SU-DHL-6 (cell line): Measurements from ENCODE around the gene S1PR3.

Experiments
- H2AFZ ChIP-seq: fragments of 200-600 bp; sonication (generic); 2 replicates; pipeline ENCODE4 v1.6.1; 2014; ENCODE audit warnings: low read depth, mild to moderate bottlenecking, moderate library complexity, mixed read lengths, antibody characterized with exemption, low read length; ENCODE audit not compliant: severe bottlenecking
- H3F3A ChIP-seq: fragments of 200-600 bp; shearing (Covaris generic); 2 replicates; pipeline ENCODE4 v1.6.0; 2016; ENCODE audit warnings: antibody characterized with exemption, mild to moderate bottlenecking; ENCODE audit not compliant: insufficient read depth
- H3K27ac ChIP-seq: fragments of 200-600 bp; sonication (generic); 2 replicates; pipeline ENCODE4 v1.5.1; 2016; ENCODE audit warnings: low read depth, mild to moderate bottlenecking, low read length, moderate library complexity, mixed read lengths
- H3K27me3 ChIP-seq: fragments of 200-600 bp; sonication (generic), shearing (Covaris generic); 2 replicates; pipeline ENCODE4 v1.6.0; 2014; ENCODE audit warnings: mild to moderate bottlenecking, low read length
- H3K36me3 ChIP-seq: fragments of 200-600 bp; sonication (generic); 2 replicates; pipeline ENCODE4 v1.6.1; 2014; ENCODE audit warnings: mild to moderate bottlenecking, low read length, mixed read lengths
- H3K4me2 ChIP-seq: fragments of 300-600, 200-600 bp; shearing (Covaris generic), sonication (generic); 2 replicates; pipeline ENCODE4 v1.6.0; 2014; ENCODE audit warnings: low read length, low read depth, mild to moderate bottlenecking; ENCODE audit not compliant: poor library complexity, severe bottlenecking
- H3K4me3 ChIP-seq: fragments of 200-600 bp; sonication (generic); 2 replicates; pipeline ENCODE4 v1.5.1; 2014; ENCODE audit warnings: antibody characterized with exemption, low read length, mild to moderate bottlenecking, mixed read lengths; ENCODE audit not compliant: insufficient read depth, poor library complexity, severe bottlenecking
- H3K79me2 ChIP-seq: fragments of 200-600 bp; sonication (generic); 2 replicates; pipeline ENCODE4 v1.6.1; 2014; ENCODE audit warnings: mild to moderate bottlenecking, low read length, moderate library complexity; ENCODE audit not compliant: insufficient read depth
- H3K9ac ChIP-seq: fragments of 200-600 bp; sonication (generic); 2 replicates; pipeline ENCODE4 v1.7.0; 2014; ENCODE audit warnings: mild to moderate bottlenecking, low read length
- H3K9me2 ChIP-seq: fragments of 200-600 bp; sonication (generic); replicated peaks from 2 replicates; pipeline ENCODE4 v1.6.1; 2014; ENCODE audit warnings: low read length; ENCODE audit not compliant: insufficient read depth
- H3K9me3 ChIP-seq: fragments of 200-600 bp; sonication (generic); 2 replicates; pipeline ENCODE4 v1.6.1; 2014; ENCODE audit warnings: low read length, mixed read lengths; ENCODE audit not compliant: insufficient read depth
- H4K20me1 ChIP-seq: fragments of 200-600 bp; sonication (generic); 2 replicates; pipeline ENCODE4 v1.6.1; 2014; ENCODE audit warnings: low read depth, mild to moderate bottlenecking, antibody characterized with exemption, low read length, moderate library complexity, mixed read lengths
- EZH2phosphoT487 ChIP-seq: fragments of 200-600 bp; sonication (generic), shearing (Covaris generic); conservative IDR thresholded peaks from 2 replicates; pipeline ENCODE4 v1.6.1; 2018; ENCODE audit warnings: mild to moderate bottlenecking, antibody characterized with exemption, low read length, moderate library complexity, mixed read lengths
- TF ChIP-seq, protein P1 (sequence below): fragments of 200-600 bp; sonication (generic); IDR thresholded peaks from one replicate; pipeline ENCODE4 v1.5.1; 2017; ENCODE audit warnings: antibody characterized with exemption, mild to moderate bottlenecking, low read length, moderate library complexity; ENCODE audit not compliant: insufficient read depth, poor library complexity, severe bottlenecking

The S1PR3 gene

GRCh38 chr9:88988796-88989641 lies 2.2 kb upstream of the S1PR3 start:
- no peaks in the 10 kb centered on the region for H3K9me3 ChIP-seq
- H3K27me3 ChIP-seq, result no peaks in the 10 kb centered on the region
- no peak overlapping the region for H3K4me3 ChIP-seq
- no peak overlapping the region for H3K27ac ChIP-seq
- H3K36me3 ChIP-seq, result no peaks in the 10 kb centered on the region
- H2AFZ ChIP-seq, result no peak overlapping the region
- H3K4me2 ChIP-seq, result no peak overlapping the region
- H3K9me2 ChIP-seq, result no peaks in the 10 kb centered on the region
- H3K9ac ChIP-seq, result no peak overlapping the region
- no peak for TF ChIP-seq EZH2phosphoT487
- TF ChIP-seq, protein P1, sequence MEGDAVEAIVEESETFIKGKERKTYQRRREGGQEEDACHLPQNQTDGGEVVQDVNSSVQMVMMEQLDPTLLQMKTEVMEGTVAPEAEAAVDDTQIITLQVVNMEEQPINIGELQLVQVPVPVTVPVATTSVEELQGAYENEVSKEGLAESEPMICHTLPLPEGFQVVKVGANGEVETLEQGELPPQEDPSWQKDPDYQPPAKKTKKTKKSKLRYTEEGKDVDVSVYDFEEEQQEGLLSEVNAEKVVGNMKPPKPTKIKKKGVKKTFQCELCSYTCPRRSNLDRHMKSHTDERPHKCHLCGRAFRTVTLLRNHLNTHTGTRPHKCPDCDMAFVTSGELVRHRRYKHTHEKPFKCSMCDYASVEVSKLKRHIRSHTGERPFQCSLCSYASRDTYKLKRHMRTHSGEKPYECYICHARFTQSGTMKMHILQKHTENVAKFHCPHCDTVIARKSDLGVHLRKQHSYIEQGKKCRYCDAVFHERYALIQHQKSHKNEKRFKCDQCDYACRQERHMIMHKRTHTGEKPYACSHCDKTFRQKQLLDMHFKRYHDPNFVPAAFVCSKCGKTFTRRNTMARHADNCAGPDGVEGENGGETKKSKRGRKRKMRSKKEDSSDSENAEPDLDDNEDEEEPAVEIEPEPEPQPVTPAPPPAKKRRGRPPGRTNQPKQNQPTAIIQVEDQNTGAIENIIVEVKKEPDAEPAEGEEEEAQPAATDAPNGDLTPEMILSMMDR, result no peak
- H3K79me2 ChIP-seq, result no peaks in the 10 kb centered on the region
- H4K20me1 ChIP-seq, result no peaks in the 10 kb centered on the region
- H3F3A ChIP-seq, result no peaks in the 10 kb centered on the region

DNA sequence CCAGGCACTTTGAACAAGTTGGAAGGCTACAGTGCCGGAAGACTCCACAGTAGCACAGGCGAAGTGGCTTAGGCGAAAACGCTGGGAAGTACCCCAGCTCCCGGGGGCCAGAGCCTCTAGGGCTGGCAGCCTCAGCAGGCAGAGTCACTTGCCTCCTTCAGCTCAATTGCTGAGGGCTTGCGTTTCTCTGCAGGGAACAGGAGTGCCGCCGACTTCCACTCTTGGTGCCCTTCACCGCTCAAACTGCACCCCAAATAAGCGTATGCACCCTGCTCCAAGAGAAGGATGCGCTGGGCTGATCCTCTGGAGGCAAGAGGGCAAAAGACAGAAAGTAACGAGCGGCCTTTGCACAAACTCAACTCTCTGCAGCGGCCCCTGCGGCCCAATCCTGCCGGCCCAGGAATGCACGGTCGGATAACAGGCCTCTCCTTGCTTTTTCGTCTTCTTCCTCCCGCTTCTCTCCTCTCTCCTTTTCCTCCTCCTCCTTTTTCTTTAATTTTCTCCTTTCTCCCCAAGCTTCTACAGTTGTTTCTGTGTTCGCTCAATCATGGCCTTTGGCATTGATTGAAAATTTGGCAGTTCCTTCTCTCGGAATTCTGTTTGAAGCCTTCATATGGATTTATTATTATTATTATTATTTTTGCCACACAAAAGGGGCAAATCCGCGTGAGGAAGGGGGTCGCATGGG lies 1.1 kb upstream of the S1PR3 start:
- Histone ChIP-seq H3K36me3 (no peaks in the 10 kb centered on the region), H3K27me3 (no peaks in the 10 kb centered on the region), H4K20me1 (no peaks in the 10 kb centered on the region), H3K4me3 (no peak overlapping the region), H3K9me3 (no peaks in the 10 kb centered on the region), H3K9me2 (no peaks in the 10 kb centered on the region), H3K9ac (no peak overlapping the region), H3K79me2 (no peaks in the 10 kb centered on the region), H3K4me2 (no peak overlapping the region), H3F3A (no peaks in the 10 kb centered on the region), H3K27ac (no peak overlapping the region), H2AFZ (no peak overlapping the region)
- TF ChIP-seq, protein P1, result no peak
- TF ChIP-seq EZH2phosphoT487, result no peak

GRCh38 chr9:88990729-88991065 lies 571 bp upstream of the S1PR3 start:
- TF ChIP-seq EZH2phosphoT487, result no peak
- TF ChIP-seq, protein P1, result no peak
- Histone ChIP-seq H3K4me3 (no peak overlapping the region), H2AFZ (no peak overlapping the region), H4K20me1 (no peaks in the 10 kb centered on the region), H3K36me3 (no peaks in the 10 kb centered on the region), H3K27ac (no peak overlapping the region), H3K4me2 (no peak overlapping the region), H3K79me2 (no peaks in the 10 kb centered on the region), H3K9me2 (no peaks in the 10 kb centered on the region), H3K27me3 (no peaks in the 10 kb centered on the region), H3K9ac (no peak overlapping the region), H3F3A (no peaks in the 10 kb centered on the region), H3K9me3 (no peaks in the 10 kb centered on the region)
